ENCODE results near the gene FAM149A.
A peak's percentile ranks its signal among the peaks of the same experiment; 100 is the strongest.

Gene FAM149A

DNA sequence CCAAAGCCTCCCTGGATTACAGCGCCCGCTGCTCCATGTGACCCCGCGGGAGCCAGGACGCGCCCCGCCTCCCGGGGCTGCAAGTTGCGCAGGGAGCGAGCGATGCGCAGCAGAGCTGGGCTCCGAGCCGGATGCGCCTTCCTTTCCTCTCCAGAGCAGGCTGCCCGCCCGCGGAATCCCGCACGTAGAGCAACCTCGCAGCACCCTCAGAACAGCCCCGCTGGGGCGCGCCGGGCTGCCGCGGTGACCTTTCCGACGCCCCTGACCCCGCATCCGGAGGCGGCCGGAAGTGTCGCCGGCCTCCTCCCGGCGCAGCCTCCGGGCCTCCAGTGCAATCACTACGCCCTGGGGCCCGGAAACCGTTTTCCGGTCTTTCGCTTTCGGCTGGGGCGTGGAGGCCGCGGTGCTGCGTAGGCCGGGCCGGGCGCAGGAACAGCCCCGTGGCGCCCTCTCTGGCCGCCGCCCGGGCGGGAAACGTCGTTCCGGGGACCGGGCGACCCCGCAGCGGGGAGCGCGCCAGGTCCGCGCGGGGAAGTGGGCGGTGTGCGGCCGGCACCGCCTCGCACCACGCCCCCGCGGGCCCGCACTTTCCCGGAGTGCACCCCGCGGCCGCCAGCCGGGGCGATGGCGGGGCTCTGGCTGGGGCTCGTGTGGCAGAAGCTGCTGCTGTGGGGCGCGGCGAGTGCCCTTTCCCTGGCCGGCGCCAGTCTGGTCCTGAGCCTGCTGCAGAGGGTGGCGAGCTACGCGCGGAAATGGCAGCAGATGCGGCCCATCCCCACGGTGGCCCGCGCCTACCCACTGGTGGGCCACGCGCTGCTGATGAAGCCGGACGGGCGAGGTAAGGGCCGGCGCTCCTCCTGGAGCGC is 86.9 kb downstream of the FAM149A start, which contains the start of gene CYP4V2:
CYP4V2 (plus strand) TSS at position 368 of the 866 bp plus-strand sequence; CDS start at position 625, 257 bp downstream.
- peak; percentile 96 for DNase-seq (ENCODE audit: low spot score)
- peak; percentile 75 for TF ChIP-seq CTCF (IDR thresholded peaks at IDR 0.05; ENCODE audit: extremely low read depth, missing control alignments)

DNA sequence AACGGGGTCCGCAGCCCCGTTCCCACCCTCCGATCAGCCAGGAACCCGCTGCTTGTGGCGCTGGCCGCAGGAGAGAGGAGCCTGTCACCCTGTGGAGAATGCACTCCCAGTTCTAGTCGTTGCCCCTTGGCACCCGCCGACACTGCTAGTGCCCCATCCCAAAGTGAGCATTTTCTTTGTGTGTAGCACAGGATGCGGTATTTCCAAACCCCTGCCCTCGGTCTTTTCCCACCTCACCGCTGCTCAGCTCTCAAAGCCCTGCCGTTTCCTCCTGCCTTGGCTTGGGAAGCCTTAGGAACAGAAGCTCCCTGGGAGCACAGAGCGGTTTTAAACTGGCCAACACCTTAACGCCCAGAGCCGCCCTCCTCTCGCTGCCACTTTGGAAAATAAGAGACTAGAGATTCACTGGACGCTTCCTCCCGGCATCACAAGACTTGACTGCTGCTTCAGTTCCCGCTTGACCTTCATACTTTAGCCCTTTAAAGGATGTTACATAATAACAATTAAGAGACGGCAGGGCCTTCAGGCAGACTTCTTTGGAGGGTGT is 87.6 kb downstream of the FAM149A start:
- DNase-seq (ENCODE audit: low spot score), result peak; percentile 45
- no peak for TF ChIP-seq CTCF (IDR thresholded peaks at IDR 0.05; ENCODE audit: extremely low read depth, missing control alignments)

- TF ChIP-seq CTCF (IDR thresholded peaks at IDR 0.05; ENCODE audit: extremely low read depth, missing control alignments), result no peak
- DNase-seq (ENCODE audit: low spot score), result no peak
Measured at GRCh38 chr4:186193851-186194250, 89.3 kb downstream of the FAM149A start.

- TF ChIP-seq CTCF (IDR thresholded peaks at IDR 0.05; ENCODE audit: extremely low read depth, missing control alignments), result no peak
- DNase-seq (ENCODE audit: low spot score), result no peak
Measured at GRCh38 chr4:186196063-186196462, 91.6 kb downstream of the FAM149A start.

DNA sequence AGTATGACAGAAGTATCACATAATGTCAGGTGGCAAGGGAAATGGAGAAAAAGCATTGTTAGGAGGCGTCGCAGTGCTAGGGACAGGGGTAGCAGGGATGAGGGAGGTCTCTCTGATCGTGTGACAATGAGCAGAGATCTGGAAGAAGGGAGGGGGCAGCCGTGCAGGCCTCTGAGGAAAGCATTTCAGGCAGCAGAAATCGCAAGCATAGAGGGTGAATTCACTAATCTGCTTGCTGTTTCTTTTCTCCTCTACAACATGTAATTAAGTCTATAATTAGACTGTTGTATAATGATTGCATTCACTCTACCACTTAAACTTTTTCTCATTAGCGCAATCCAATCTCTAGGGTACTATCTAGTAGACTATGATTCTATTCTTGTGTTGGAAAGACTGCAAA is 96.0 kb downstream of the FAM149A start:
- TF ChIP-seq CTCF (IDR thresholded peaks at IDR 0.05; ENCODE audit: extremely low read depth, missing control alignments), result no peak
- DNase-seq (ENCODE audit: low spot score), result no peak

GRCh38 chr4:186201010-186201409 is 96.5 kb downstream of the FAM149A start:
- DNase-seq (ENCODE audit: low spot score), result no peak

More at GRCh38 chr4:186201010-186201409, 96.5 kb downstream of the FAM149A start:
- no peak for TF ChIP-seq CTCF (IDR thresholded peaks at IDR 0.05; ENCODE audit: extremely low read depth, missing control alignments)
